Endothelial cell of umbilical vein (primary cell): ENCODE data around the gene CEP192. TPM values are rescaled to one million over a fixed set of nuclear protein-coding genes. Genes with fewer than 3 reads are reported as not detected.

Experiments used
- BruUV-seq: library from RNA; stranded (reverse); fragments of 400-500 nt; replicated peaks from 2 replicates; lab custom pipeline; 2021; lab: Mats Ljungman, UMichigan
- CTCF ChIA-PET: fragments of 300-600, 350-600 bp; sonication (Branson Sonifier 250); formaldehyde crosslinking; loops from one replicate; lab custom pipeline; 2021; ENCODE audit warnings: antibody characterized with exemption, inconsistent platforms; lab: Charles Lee
- POLR2A ChIA-PET: fragments of 300-600, 350-600 bp; sonication (Branson Sonifier 250); formaldehyde crosslinking; loops from one replicate; lab custom pipeline; 2021; ENCODE audit warnings: antibody characterized with exemption, inconsistent platforms; lab: Charles Lee
- DNase-seq: peaks from one replicate; pipeline ENCODE4 v3.0.0-alpha.2; 2011; ENCODE audit warnings: low read depth, low spot score
- FAIRE-seq: peaks from 2 replicates; lab custom pipeline; 2011; peaks lifted over from hg19 to GRCh38; lab: Jason Lieb, UNC
- H2AFZ ChIP-seq: 2 replicates; pipeline ENCODE4 v1.6.0; 2012; ENCODE audit warnings: low read depth, low read length, control low read depth, inconsistent platforms
- H3K27ac ChIP-seq: 2 replicates; pipeline ENCODE4 v1.5.1; 2011; ENCODE audit warnings: low read depth, mild to moderate bottlenecking, control low read depth, low read length, moderate library complexity; ENCODE audit not compliant: insufficient read depth
- H3K27me3 ChIP-seq, 2 experiments: 2 replicates each; pipeline versions ENCODE4 v1.6.0 to v1.6.1; 2011; ENCODE audit warnings: low read length in 2 of 2, mixed read lengths in 1 of 2; ENCODE audit not compliant: control insufficient read depth in 2 of 2, insufficient read depth in 2 of 2
- H3K36me3 ChIP-seq, 2 experiments: 2 replicates in 1 of 2; 3 replicates in 1 of 2; pipeline ENCODE4 v1.5.1; 2011; ENCODE audit warnings: low read length in 2 of 2, mild to moderate bottlenecking in 1 of 2, moderate library complexity in 1 of 2; ENCODE audit not compliant: control insufficient read depth in 2 of 2, insufficient read depth in 2 of 2; ENCODE audit errors: extremely low read depth in 1 of 2
- H3K4me1 ChIP-seq: 3 replicates; pipeline ENCODE4 v1.5.1; 2011; ENCODE audit warnings: mild to moderate bottlenecking, low read length; ENCODE audit not compliant: control insufficient read depth, insufficient read depth; ENCODE audit errors: extremely low read depth
- H3K4me2 ChIP-seq: 2 replicates; pipeline ENCODE4 v1.6.1; 2011; ENCODE audit warnings: low read length, control low read depth, mixed read lengths; ENCODE audit not compliant: insufficient read depth
- H3K4me3 ChIP-seq, 3 experiments: fragments of 200-600 bp in 1 of 3; sonication (generic), shearing (Covaris generic) in 1 of 3; replicated peaks in 1 of 3; 2 replicates each; pipeline ENCODE4 v1.5.1; 2011 to 2016; ENCODE audit warnings: control low read depth in 3 of 3, low read length in 3 of 3, mild to moderate bottlenecking in 2 of 3, inconsistent platforms in 1 of 3, low read depth in 1 of 3, moderate library complexity in 1 of 3; ENCODE audit not compliant: insufficient read depth in 1 of 3
- H3K79me2 ChIP-seq: 2 replicates; pipeline ENCODE4 v1.6.0; 2012; ENCODE audit warnings: low read length, inconsistent platforms; ENCODE audit not compliant: control insufficient read depth, insufficient read depth
- H3K9ac ChIP-seq: replicated peaks from 2 replicates; pipeline ENCODE3; 2011; ENCODE audit warnings: low read length, control low read depth; ENCODE audit not compliant: insufficient read depth; ENCODE audit errors: extremely low read depth
- H3K9me1 ChIP-seq: replicated peaks from 3 replicates; pipeline ENCODE4 v1.6.0; 2011; ENCODE audit warnings: mild to moderate bottlenecking, low read length; ENCODE audit not compliant: control insufficient read depth, insufficient read depth; ENCODE audit errors: extremely low read depth
- H3K9me3 ChIP-seq: replicated peaks from 2 replicates; pipeline ENCODE4 v1.5.1; 2012; ENCODE audit warnings: low read length, inconsistent platforms; ENCODE audit not compliant: control insufficient read depth, insufficient read depth
- H4K20me1 ChIP-seq: replicated peaks from 2 replicates; pipeline ENCODE3; 2011; ENCODE audit warnings: mild to moderate bottlenecking, low read length; ENCODE audit not compliant: control insufficient read depth, insufficient read depth; ENCODE audit errors: extremely low read depth
- EZH2 ChIP-seq: IDR thresholded peaks from 2 replicates; pipeline ENCODE4 v1.6.1; 2012; ENCODE audit warnings: borderline replicate concordance, low read depth, mild to moderate bottlenecking, moderate library complexity, low read length, inconsistent platforms; ENCODE audit not compliant: severe bottlenecking
- FOS ChIP-seq: IDR thresholded peaks from 2 replicates; pipeline ENCODE4 v1.6.1; 2011; ENCODE audit warnings: mild to moderate bottlenecking, low read length, moderate library complexity, borderline replicate concordance; ENCODE audit not compliant: insufficient read depth
- GATA2 ChIP-seq: IDR thresholded peaks from 2 replicates; pipeline ENCODE4 v1.7.0; 2011; ENCODE audit warnings: low read depth, mild to moderate bottlenecking, moderate library complexity, mixed read lengths, low read length; ENCODE audit not compliant: insufficient read length, insufficient read depth
- JUN ChIP-seq: IDR thresholded peaks from 2 replicates; pipeline ENCODE4 v1.6.1; 2011; ENCODE audit warnings: borderline replicate concordance, low read depth; ENCODE audit not compliant: insufficient read length, insufficient read depth
- MYC ChIP-seq: IDR thresholded peaks from one replicate; pipeline ENCODE4 v1.6.1; 2011; ENCODE audit warnings: mild to moderate bottlenecking, low read depth, low read length
- POLR2A ChIP-seq: IDR thresholded peaks from 2 replicates; pipeline ENCODE4 v1.6.1; 2012; ENCODE audit warnings: low read depth, mild to moderate bottlenecking, control low read depth, low read length
- POLR2AphosphoS5 ChIP-seq: IDR thresholded peaks from 2 replicates; pipeline ENCODE4 v1.6.1; 2012; ENCODE audit warnings: low read depth, mild to moderate bottlenecking, control low read depth, low read length, moderate library complexity; ENCODE audit not compliant: insufficient read depth
- dilution Hi-C: fragments of 300-500 bp; cut with MboI; formaldehyde crosslinking; loops from one replicate; pipeline ENCODE4 v1.15.0; 2019; ENCODE audit warnings: low sequenced_read_pairs; ENCODE audit not compliant: extremely low pct_ligation_motif_present
- intact Hi-C: fragments of 100-400 bp; cut with micrococcal nuclease; formaldehyde crosslinking; loops from one replicate; pipeline ENCODE4 v1.10.0; 2022
- polyA plus RNA-seq, 4 experiments: library from polyadenylated mRNA; depleted of rRNA in 3 of 4; stranded (reverse) in 3 of 4; unstranded in 1 of 4; fragments of >200 nt; gene quantifications; 2 replicates each; pipeline versions ENCODE4 v1.2.1 to v1.2.3, GENCODE V29; 2011 to 2012; ENCODE audit warnings: missing spikeins in 1 of 4
- total RNA-seq: library from RNA; stranded (reverse); gene quantifications from 2 replicates; pipeline ENCODE4 v1.2.3, GENCODE V29; 2021
- TF ChIP-seq, protein P1 (sequence below): IDR thresholded peaks from 2 replicates; pipeline ENCODE4 v1.6.1; 2011; ENCODE audit not compliant: insufficient read depth, insufficient read length
- TF ChIP-seq, protein P2 (sequence below), 2 donors: IDR thresholded peaks; 1 replicate in 1 of 2; 2 replicates in 1 of 2; pipeline ENCODE4 v1.5.1; 2011; ENCODE audit warnings: low read length in 2 of 2, mild to moderate bottlenecking in 2 of 2, moderate library complexity in 2 of 2, control low read depth in 1 of 2, inconsistent platforms in 1 of 2, low read depth in 1 of 2; ENCODE audit not compliant: insufficient read depth in 1 of 2; ENCODE audit errors: extremely low read depth in 1 of 2

Gene CEP192
- total and polyA plus RNA-seq, 2 donors (not counting 3 experiments of a cell fraction or from before 2014, with no cell fraction given): 14.5 to 22.9 TPM

DNA sequence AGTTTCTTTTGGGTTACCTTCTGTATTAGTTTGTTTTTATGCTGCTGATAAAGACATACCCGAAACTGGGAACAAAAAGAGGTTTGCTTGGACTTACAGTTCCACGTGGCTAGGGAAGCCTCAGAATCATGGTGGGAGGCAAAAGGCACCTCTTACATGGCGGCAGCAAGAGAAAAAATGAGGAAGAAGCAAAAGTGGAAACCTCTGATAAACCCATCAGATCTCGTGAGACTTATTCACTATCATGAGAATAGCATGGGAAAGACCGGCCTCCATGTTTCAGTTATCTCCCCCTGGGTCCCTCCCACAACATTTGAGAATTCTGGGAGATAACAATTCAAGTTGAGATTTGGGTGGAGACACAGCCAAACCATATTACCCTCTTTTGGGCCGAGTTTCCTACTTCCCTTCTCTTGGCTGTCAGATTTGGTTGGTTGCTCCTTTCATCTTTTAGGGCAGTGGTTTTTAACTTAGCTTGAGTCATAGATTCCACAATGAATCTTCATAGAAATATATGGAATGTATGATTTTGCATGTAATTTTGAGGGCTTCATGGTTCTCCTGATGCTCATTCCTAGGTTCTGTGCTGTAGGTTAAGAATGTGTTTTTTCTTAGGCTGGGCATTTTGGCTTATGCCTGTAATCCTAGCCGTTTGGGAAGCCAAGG is 44.2 kb downstream of the CEP192 start:
- Histone ChIP-seq H3K27ac (no peak overlapping the region), H3K4me2 (no peak overlapping the region), H3K4me3 (no peak overlapping the region), H4K20me1 (no peaks in the 10 kb centered on the region), H3K36me3 (peaks cover 2 to 13% of the 10 kb centered on the region in 2 experiments), H3K79me2 (no peaks in the 10 kb centered on the region), H2AFZ (no peak overlapping the region), H3K9me3 (no peaks in the 10 kb centered on the region), H3K9me1 (no peaks in the 10 kb centered on the region), H3K9ac (no peak overlapping the region), H3K4me1 (no peaks in the 10 kb centered on the region), H3K27me3 (no peaks in the 10 kb centered on the region)
- no TSS peak for BruUV-seq
- intact Hi-C loops (no loop called here), dilution Hi-C loops (no loop called here)
- ChIA-PET CTCF (no interaction called here), POLR2A (no interaction called here)
- FAIRE-seq: no peak
- DNase-seq: no peak
- TF ChIP-seq, protein P1, sequence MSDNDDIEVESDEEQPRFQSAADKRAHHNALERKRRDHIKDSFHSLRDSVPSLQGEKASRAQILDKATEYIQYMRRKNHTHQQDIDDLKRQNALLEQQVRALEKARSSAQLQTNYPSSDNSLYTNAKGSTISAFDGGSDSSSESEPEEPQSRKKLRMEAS: no peak
- no peak for TF ChIP-seq FOS
- no peak for TF ChIP-seq MYC
- TF ChIP-seq GATA2: no peak
- TF ChIP-seq, protein P2, sequence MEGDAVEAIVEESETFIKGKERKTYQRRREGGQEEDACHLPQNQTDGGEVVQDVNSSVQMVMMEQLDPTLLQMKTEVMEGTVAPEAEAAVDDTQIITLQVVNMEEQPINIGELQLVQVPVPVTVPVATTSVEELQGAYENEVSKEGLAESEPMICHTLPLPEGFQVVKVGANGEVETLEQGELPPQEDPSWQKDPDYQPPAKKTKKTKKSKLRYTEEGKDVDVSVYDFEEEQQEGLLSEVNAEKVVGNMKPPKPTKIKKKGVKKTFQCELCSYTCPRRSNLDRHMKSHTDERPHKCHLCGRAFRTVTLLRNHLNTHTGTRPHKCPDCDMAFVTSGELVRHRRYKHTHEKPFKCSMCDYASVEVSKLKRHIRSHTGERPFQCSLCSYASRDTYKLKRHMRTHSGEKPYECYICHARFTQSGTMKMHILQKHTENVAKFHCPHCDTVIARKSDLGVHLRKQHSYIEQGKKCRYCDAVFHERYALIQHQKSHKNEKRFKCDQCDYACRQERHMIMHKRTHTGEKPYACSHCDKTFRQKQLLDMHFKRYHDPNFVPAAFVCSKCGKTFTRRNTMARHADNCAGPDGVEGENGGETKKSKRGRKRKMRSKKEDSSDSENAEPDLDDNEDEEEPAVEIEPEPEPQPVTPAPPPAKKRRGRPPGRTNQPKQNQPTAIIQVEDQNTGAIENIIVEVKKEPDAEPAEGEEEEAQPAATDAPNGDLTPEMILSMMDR (IDR thresholded peaks at IDR 0.05; ENCODE audit: extremely low read depth in 1 of 2, insufficient read depth in 1 of 2, low read depth in 1 of 2, low read length in 2 of 2): no peak
- no peak for TF ChIP-seq JUN
- no peak for TF ChIP-seq POLR2A
- TF ChIP-seq POLR2AphosphoS5: no peak
- TF ChIP-seq EZH2: no peak
